MM.1S (cell line): ENCODE measurements around the gene IMMT.

Source experiments
- DNase-seq: peaks from one replicate; pipeline ENCODE4 v3.0.0-alpha.2; 2015
- H2AFZ ChIP-seq: fragments of 300-600 bp; sonication (generic); 2 replicates; pipeline ENCODE4 v1.6.0; 2016; ENCODE audit warnings: antibody characterized with exemption, low read length
- H3F3A ChIP-seq: fragments of 300-600 bp; sonication (generic); 2 replicates; pipeline ENCODE4 v1.6.1; 2016; ENCODE audit warnings: mild to moderate bottlenecking, antibody characterized with exemption, low read length, moderate library complexity, mixed read lengths; ENCODE audit not compliant: insufficient read depth
- H3K27ac ChIP-seq: fragments of 300-600 bp; sonication (generic); 2 replicates; pipeline ENCODE4 v1.5.1; 2016; ENCODE audit warnings: mild to moderate bottlenecking, low read length
- H3K27me3 ChIP-seq: fragments of 300-600 bp; sonication (generic); replicated peaks from 2 replicates; pipeline ENCODE4 v1.6.0; 2016; ENCODE audit warnings: low read length; ENCODE audit not compliant: insufficient read depth
- H3K36me3 ChIP-seq: fragments of 300-600 bp; sonication (generic); replicated peaks from 2 replicates; pipeline ENCODE4 v1.6.1; 2016; ENCODE audit warnings: mild to moderate bottlenecking, low read length, mixed read lengths; ENCODE audit not compliant: insufficient read depth
- H3K4me1 ChIP-seq: fragments of 300-600 bp; sonication (generic); 2 replicates; pipeline ENCODE4 v1.6.1; 2016; ENCODE audit warnings: low read length, mixed read lengths
- H3K4me2 ChIP-seq: fragments of 300-600 bp; sonication (generic); 2 replicates; pipeline ENCODE4 v1.6.0; 2016; ENCODE audit warnings: low read depth, low read length
- H3K4me3 ChIP-seq: fragments of 300-600 bp; sonication (generic); 2 replicates; pipeline ENCODE4 v1.5.1; 2016; ENCODE audit warnings: low read length, mixed read lengths
- H3K79me2 ChIP-seq: fragments of 300-600 bp; sonication (generic); 2 replicates; pipeline ENCODE4 v1.6.1; 2016; ENCODE audit warnings: mixed run types, low read length, mixed read lengths
- H3K9ac ChIP-seq: fragments of 300-600 bp; sonication (generic); 2 replicates; pipeline ENCODE4 v1.6.1; 2016; ENCODE audit warnings: low read length, mixed read lengths
- H3K9me2 ChIP-seq: fragments of 300-600 bp; sonication (generic); replicated peaks from 2 replicates; pipeline ENCODE4 v1.6.1; 2016; ENCODE audit warnings: mild to moderate bottlenecking, low read length, mixed read lengths; ENCODE audit not compliant: insufficient read depth
- H3K9me3 ChIP-seq: fragments of 300-600 bp; sonication (generic); replicated peaks from 2 replicates; pipeline ENCODE4 v1.6.1; 2016; ENCODE audit warnings: mild to moderate bottlenecking, low read length, mixed read lengths; ENCODE audit not compliant: insufficient read depth
- H4K20me1 ChIP-seq: fragments of 300-600 bp; sonication (generic); 2 replicates; pipeline ENCODE4 v1.6.1; 2016; ENCODE audit warnings: mild to moderate bottlenecking, low read length, moderate library complexity, mixed read lengths; ENCODE audit not compliant: insufficient read depth
- EZH2 ChIP-seq: fragments of 300-600 bp; sonication (generic); optimal IDR thresholded peaks from 2 replicates; pipeline ENCODE3; 2017; ENCODE audit warnings: low read depth, mild to moderate bottlenecking, antibody characterized with exemption, low read length, mixed read lengths
- EZH2phosphoT487 ChIP-seq: fragments of 300-600 bp; sonication (generic); IDR thresholded peaks from 2 replicates; pipeline ENCODE4 v1.6.1; 2018; ENCODE audit warnings: antibody characterized with exemption, low read length
- TF ChIP-seq, protein P1 (sequence below): fragments of 300-600 bp; sonication (generic); IDR thresholded peaks from 2 replicates; pipeline ENCODE4 v1.5.1; 2016; ENCODE audit warnings: antibody characterized with exemption, low read length, mixed read lengths

The IMMT gene

DNA sequence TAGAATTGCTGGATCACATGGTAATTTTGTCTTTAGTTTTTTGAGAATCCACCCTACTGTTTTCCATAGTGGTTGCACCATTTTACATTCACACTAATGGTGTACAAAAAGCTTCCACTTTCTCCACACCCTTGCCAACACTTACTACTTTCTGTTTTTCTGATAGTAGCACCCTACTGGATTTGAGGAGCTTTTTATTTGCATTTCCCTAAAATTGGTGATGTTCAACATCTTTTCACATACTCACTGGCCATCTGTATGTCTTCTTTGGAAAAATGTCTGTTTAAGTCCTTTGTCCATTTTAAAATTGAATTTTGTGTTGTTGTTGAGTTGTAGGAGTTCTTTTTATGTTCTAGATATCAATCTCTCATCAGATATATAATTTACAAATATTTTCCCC lies 93.1 kb downstream of the IMMT start:
- Histone ChIP-seq H3F3A (peaks cover 10% of the 10 kb centered on the region), H4K20me1 (peaks cover 3% of the 10 kb centered on the region; the same call in 1 of the 2 replicates), H3K9me3 (no peaks in the 10 kb centered on the region), H3K79me2 (peaks cover 98% of the 10 kb centered on the region), H3K9me2 (no peaks in the 10 kb centered on the region), H2AFZ (no peak overlapping the region), H3K9ac (no peak overlapping the region), H3K4me2 (no peak overlapping the region), H3K27me3 (no peaks in the 10 kb centered on the region), H3K36me3 (peaks cover 6% of the 10 kb centered on the region; the same call in 1 of the 2 replicates), H3K4me3 (no peak overlapping the region), H3K4me1 (peaks cover 16% of the 10 kb centered on the region), H3K27ac (no peak overlapping the region)
- no peak for DNase-seq
- TF ChIP-seq, protein P1, sequence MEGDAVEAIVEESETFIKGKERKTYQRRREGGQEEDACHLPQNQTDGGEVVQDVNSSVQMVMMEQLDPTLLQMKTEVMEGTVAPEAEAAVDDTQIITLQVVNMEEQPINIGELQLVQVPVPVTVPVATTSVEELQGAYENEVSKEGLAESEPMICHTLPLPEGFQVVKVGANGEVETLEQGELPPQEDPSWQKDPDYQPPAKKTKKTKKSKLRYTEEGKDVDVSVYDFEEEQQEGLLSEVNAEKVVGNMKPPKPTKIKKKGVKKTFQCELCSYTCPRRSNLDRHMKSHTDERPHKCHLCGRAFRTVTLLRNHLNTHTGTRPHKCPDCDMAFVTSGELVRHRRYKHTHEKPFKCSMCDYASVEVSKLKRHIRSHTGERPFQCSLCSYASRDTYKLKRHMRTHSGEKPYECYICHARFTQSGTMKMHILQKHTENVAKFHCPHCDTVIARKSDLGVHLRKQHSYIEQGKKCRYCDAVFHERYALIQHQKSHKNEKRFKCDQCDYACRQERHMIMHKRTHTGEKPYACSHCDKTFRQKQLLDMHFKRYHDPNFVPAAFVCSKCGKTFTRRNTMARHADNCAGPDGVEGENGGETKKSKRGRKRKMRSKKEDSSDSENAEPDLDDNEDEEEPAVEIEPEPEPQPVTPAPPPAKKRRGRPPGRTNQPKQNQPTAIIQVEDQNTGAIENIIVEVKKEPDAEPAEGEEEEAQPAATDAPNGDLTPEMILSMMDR: no peak
- TF ChIP-seq EZH2 (no peak), EZH2phosphoT487 (no peak)

DNA sequence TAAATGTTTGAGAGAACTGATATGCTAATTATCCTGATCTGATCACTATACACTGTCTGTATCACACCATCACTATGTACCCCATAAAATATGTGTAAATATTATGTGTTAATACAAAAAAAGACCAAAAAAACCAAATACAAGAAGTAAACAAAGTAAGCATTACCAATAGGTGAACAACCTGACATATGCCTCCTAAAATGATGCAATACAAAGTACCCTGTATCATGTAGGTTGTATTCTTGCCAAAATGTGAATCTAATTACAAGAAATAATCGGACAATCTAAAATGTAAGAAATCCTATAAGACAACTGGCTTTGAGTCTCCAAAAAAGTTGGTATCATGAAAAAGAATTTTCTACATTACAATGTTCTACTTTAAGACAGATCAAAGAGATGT lies 97.3 kb downstream of the IMMT start:
- no peaks in the 10 kb centered on the region for H3F3A ChIP-seq
- H4K20me1 ChIP-seq: peaks cover 3% of the 10 kb centered on the region; the same call in 1 of the 2 replicates
- no peak overlapping the region for H3K4me2 ChIP-seq
- no peaks in the 10 kb centered on the region for H3K27me3 ChIP-seq
- H3K4me3 ChIP-seq: no peak overlapping the region
- no peaks in the 10 kb centered on the region for H3K9me3 ChIP-seq
- TF ChIP-seq EZH2: no peak
- no peak for TF ChIP-seq EZH2phosphoT487
- TF ChIP-seq, protein P1: no peak
- H3K36me3 ChIP-seq: peaks cover 6% of the 10 kb centered on the region; the same call in 1 of the 2 replicates
- H2AFZ ChIP-seq: no peak overlapping the region
- H3K9ac ChIP-seq: no peak overlapping the region
- no peaks in the 10 kb centered on the region for H3K9me2 ChIP-seq
- H3K27ac ChIP-seq: no peak overlapping the region
- 0 out of 2 replicates have a peak, but pooled peaks cover 4% of the 10 kb centered on the region for H3K4me1 ChIP-seq
- peaks cover 91% of the 10 kb centered on the region for H3K79me2 ChIP-seq
- no peak for DNase-seq

DNA sequence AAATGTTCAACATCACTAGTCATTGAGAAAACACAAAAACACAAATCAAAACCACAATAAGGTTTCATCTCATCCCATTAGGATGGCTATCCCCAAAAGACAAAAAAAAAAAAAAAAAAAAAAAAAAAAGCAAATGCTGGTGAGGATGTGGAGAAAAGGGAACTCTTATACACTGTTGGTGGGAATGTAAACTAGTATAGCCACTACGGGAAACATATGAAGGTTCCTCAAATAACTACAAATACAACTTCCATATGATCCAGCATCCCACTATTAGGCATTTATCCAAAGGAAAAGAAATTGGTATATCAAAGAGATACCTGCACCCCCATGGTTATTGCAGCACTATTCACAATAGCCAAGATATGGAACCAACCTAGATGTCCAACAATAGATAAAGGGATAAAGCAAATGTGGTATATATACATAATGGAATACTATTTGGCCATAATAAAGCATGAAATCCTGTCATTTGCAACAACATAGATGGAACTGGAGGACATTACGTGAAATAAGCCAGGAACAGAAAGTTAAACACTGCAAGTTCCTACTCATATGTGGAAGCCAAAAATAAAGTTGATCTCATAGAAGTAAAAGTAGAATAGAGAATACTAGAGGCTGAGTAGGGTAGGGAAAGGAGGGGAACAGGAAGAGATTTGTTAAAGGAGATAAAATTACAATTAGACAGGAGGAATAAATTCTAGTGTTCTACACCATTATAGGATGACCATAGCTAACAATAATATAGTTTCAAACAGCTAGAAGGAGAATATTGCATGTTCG lies 98.0 kb downstream of the IMMT start:
- Histone ChIP-seq H2AFZ (no peak overlapping the region), H3K36me3 (peaks cover 6% of the 10 kb centered on the region; the same call in 1 of the 2 replicates), H3K9me3 (no peaks in the 10 kb centered on the region), H3K27me3 (no peaks in the 10 kb centered on the region), H3K4me1 (no peaks in the 10 kb centered on the region), H3K9ac (no peak overlapping the region), H3K27ac (no peak overlapping the region), H3F3A (no peaks in the 10 kb centered on the region), H3K4me3 (no peak overlapping the region), H3K9me2 (no peaks in the 10 kb centered on the region), H3K79me2 (peaks cover 91% of the 10 kb centered on the region), H4K20me1 (peaks cover 3% of the 10 kb centered on the region; the same call in 1 of the 2 replicates), H3K4me2 (no peak overlapping the region)
- DNase-seq: no peak
- TF ChIP-seq, protein P1: no peak
- no peak for TF ChIP-seq EZH2phosphoT487
